T-helper 2 cell treated with Interferon-gamma antibody and Interleukin-4, amounts not matched to agents 100 ng/mL and 5 ng/mL, for 36 hours (primary cell): ENCODE measurements around the gene ACVRL1. TPM values are rescaled to one million over a fixed set of nuclear protein-coding genes. Genes with fewer than 3 reads are reported as not detected.

ENCODE experiments used
- intact Hi-C: fragments of 100-400 bp; cut with micrococcal nuclease; formaldehyde crosslinking; loops from one replicate; pipeline ENCODE4 v1.15.1; 2023
- total RNA-seq: library from RNA; stranded (reverse); gene quantifications from 2 replicates; pipeline ENCODE4 v1.2.3, GENCODE V29; 2022

Gene ACVRL1
- not detected in 2 replicates for total RNA-seq

GRCh38 chr12:51907083-51907855, at the start of gene ACVRL1:
Gene ACVRL1 (plus strand): TSS chr12:51907504. CDS start chr12:51912475, 4,971 bp downstream.
- intact Hi-C loops: no loop called here

GRCh38 chr12:51860986-51861385, 46.3 kb upstream of the ACVRL1 start:
- intact Hi-C loops: no loop called here

- intact Hi-C loops: no loop called here
Observed at GRCh38 chr12:51862947-51863346, 44.4 kb upstream of the ACVRL1 start.

GRCh38 chr12:51863363-51863932, 43.9 kb upstream of the ACVRL1 start:
- intact Hi-C loops: no loop called here

- intact Hi-C loops: no loop called here
Observed at GRCh38 chr12:51863933-51864832, 43.1 kb upstream of the ACVRL1 start.

- intact Hi-C loops: no loop called here
Observed at GRCh38 chr12:51864833-51865670, 42.3 kb upstream of the ACVRL1 start.

GRCh38 chr12:51865757-51866270, 41.5 kb upstream of the ACVRL1 start:
- intact Hi-C loops: no loop called here

- intact Hi-C loops: no loop called here
Observed at GRCh38 chr12:51866324-51866723, 41.0 kb upstream of the ACVRL1 start.

- intact Hi-C loops: no loop called here
Observed at GRCh38 chr12:51866762-51867161, 40.5 kb upstream of the ACVRL1 start.

- intact Hi-C loops: no loop called here
Observed at GRCh38 chr12:51867371-51867770, 39.9 kb upstream of the ACVRL1 start.

- intact Hi-C loops: no loop called here
Observed at GRCh38 chr12:51867796-51868428, 39.4 kb upstream of the ACVRL1 start.

GRCh38 chr12:51868821-51869495, 38.3 kb upstream of the ACVRL1 start:
- intact Hi-C loops: no loop called here

- intact Hi-C loops: no loop called here
Observed at GRCh38 chr12:51869496-51869865, 37.8 kb upstream of the ACVRL1 start.

- intact Hi-C loops: loop anchor here (10.0 kb wide), 1 partner anchor 445 kb away; the partner anchor contains the start of gene SLC4A8
Observed at GRCh38 chr12:51869931-51870330, 37.4 kb upstream of the ACVRL1 start.

GRCh38 chr12:51870504-51870903, 36.8 kb upstream of the ACVRL1 start:
- intact Hi-C loops: loop anchor here (10.0 kb wide), 1 partner anchor 446 kb away; the partner anchor contains the start of gene SLC4A8

GRCh38 chr12:51871126-51871525, 36.2 kb upstream of the ACVRL1 start:
- intact Hi-C loops: loop anchor here (10.0 kb wide), 1 partner anchor 446 kb away; the partner anchor contains the start of gene SLC4A8

GRCh38 chr12:51871918-51872688, 35.2 kb upstream of the ACVRL1 start:
- intact Hi-C loops: loop anchor here (10.0 kb wide), 1 partner anchor 447 kb away; the partner anchor contains the start of gene SLC4A8

- intact Hi-C loops: loop anchor here (10.0 kb wide), 1 partner anchor 448 kb away; the partner anchor contains the start of gene SLC4A8
Observed at GRCh38 chr12:51872689-51872981, 34.7 kb upstream of the ACVRL1 start.
